Neural cell (in vitro differentiated cells): Measurements from ENCODE around the gene ARHGEF12. TPM values are rescaled to one million over a fixed set of nuclear protein-coding genes. Genes with fewer than 3 reads are reported as not detected.

ENCODE experiments used
- H2AFZ ChIP-seq: fragments of 200-600, 300-800 bp; sonication (generic), shearing (Covaris generic); 2 replicates; pipeline ENCODE4 v1.6.0; 2014; ENCODE audit warnings: low read depth, mild to moderate bottlenecking, antibody characterized with exemption, low read length, moderate library complexity
- H3F3A ChIP-seq: fragments of 200-600 bp; shearing (Covaris generic); 2 replicates; pipeline ENCODE4 v1.6.1; 2016; ENCODE audit warnings: mild to moderate bottlenecking, moderate library complexity, mixed read lengths, antibody characterized with exemption, low read length; ENCODE audit not compliant: insufficient read depth, poor library complexity, severe bottlenecking
- H3K27ac ChIP-seq: fragments of 200-600, 300-800 bp; sonication (generic), shearing (Covaris generic); 2 replicates; pipeline ENCODE4 v1.5.1; 2014; ENCODE audit warnings: mild to moderate bottlenecking, low read length, moderate library complexity
- H3K27me3 ChIP-seq: fragments of 300-800, 200-600 bp; sonication (generic), shearing (Covaris generic); 2 replicates; pipeline ENCODE4 v1.6.0; 2014; ENCODE audit warnings: mild to moderate bottlenecking, low read depth, low read length, moderate library complexity; ENCODE audit not compliant: insufficient read depth
- H3K36me3 ChIP-seq: fragments of 300-800, 200-600 bp; sonication (generic), shearing (Covaris generic); 2 replicates; pipeline ENCODE4 v1.5.1; 2014; ENCODE audit warnings: mild to moderate bottlenecking, antibody characterized with exemption, low read length, moderate library complexity; ENCODE audit not compliant: insufficient read depth
- H3K4me2 ChIP-seq: fragments of 300-800, 200-600 bp; sonication (generic), shearing (Covaris generic); 2 replicates; pipeline ENCODE4 v1.6.0; 2014; ENCODE audit warnings: mild to moderate bottlenecking, low read length
- H3K4me3 ChIP-seq: fragments of 300-800, 200-600 bp; sonication (generic), shearing (Covaris generic); 2 replicates; pipeline ENCODE4 v1.5.1; 2014; ENCODE audit warnings: mild to moderate bottlenecking, low read length, moderate library complexity
- H3K79me2 ChIP-seq: fragments of 200-600 bp; shearing (Covaris generic); replicated peaks from 2 replicates; pipeline ENCODE4 v1.6.0; 2014; ENCODE audit warnings: mild to moderate bottlenecking, low read length, moderate library complexity; ENCODE audit not compliant: insufficient read depth
- H3K9ac ChIP-seq: fragments of 300-800, 200-600 bp; sonication (generic), shearing (Covaris generic); 2 replicates; pipeline ENCODE4 v1.6.1; 2016; ENCODE audit warnings: mild to moderate bottlenecking, low read length, mixed read lengths
- H3K9me2 ChIP-seq: fragments of 200-600 bp; shearing (Covaris generic); 2 replicates; pipeline ENCODE4 v1.6.1; 2016; ENCODE audit warnings: mild to moderate bottlenecking, low read length, mixed read lengths; ENCODE audit not compliant: insufficient read depth
- H3K9me3 ChIP-seq: fragments of 200-600, 300-800 bp; sonication (generic), shearing (Covaris generic); 2 replicates; pipeline ENCODE4 v1.6.1; 2016; ENCODE audit warnings: mild to moderate bottlenecking, mixed run types, low read length, moderate library complexity, mixed read lengths
- H4K20me1 ChIP-seq: fragments of 200-600 bp; shearing (Covaris generic); 2 replicates; pipeline ENCODE4 v1.6.1; 2016; ENCODE audit warnings: mild to moderate bottlenecking, mixed run types; ENCODE audit not compliant: insufficient read depth
- EP300 ChIP-seq: fragments of 450-650 bp; conservative IDR thresholded peaks from 2 replicates; pipeline ENCODE4 v1.6.1; 2014; ENCODE audit warnings: antibody characterized with exemption, mild to moderate bottlenecking, moderate library complexity; ENCODE audit not compliant: poor library complexity, severe bottlenecking
- EZH2 ChIP-seq: fragments of 200-600, 300-800 bp; shearing (Covaris generic), sonication (generic); IDR thresholded peaks from 2 replicates; pipeline ENCODE4 v1.6.1; 2014; ENCODE audit warnings: antibody characterized with exemption, low read length, borderline replicate concordance, mild to moderate bottlenecking; ENCODE audit not compliant: insufficient read depth, poor library complexity, severe bottlenecking
- MXI1 ChIP-seq: fragments of 450-650 bp; conservative IDR thresholded peaks from 2 replicates; pipeline ENCODE4 v1.6.1; 2014; ENCODE audit warnings: antibody characterized with exemption, mild to moderate bottlenecking; ENCODE audit not compliant: poor library complexity, severe bottlenecking
- POLR2AphosphoS5 ChIP-seq: IDR thresholded peaks from 2 replicates; pipeline ENCODE4 v1.6.1; 2012
- RAD21 ChIP-seq: fragments of 450-650 bp; conservative IDR thresholded peaks from 2 replicates; pipeline ENCODE4 v1.6.1; 2014; ENCODE audit warnings: antibody characterized with exemption, mild to moderate bottlenecking, moderate library complexity
- SMC3 ChIP-seq: fragments of 450-650 bp; conservative IDR thresholded peaks from 2 replicates; pipeline ENCODE4 v1.6.1; 2014; ENCODE audit warnings: antibody characterized with exemption, mild to moderate bottlenecking, moderate library complexity; ENCODE audit not compliant: poor library complexity
- TAF1 ChIP-seq: IDR thresholded peaks from 2 replicates; pipeline ENCODE4 v1.6.1; 2012; ENCODE audit warnings: low read depth
- polyA plus RNA-seq: library from polyadenylated mRNA; depleted of rRNA; stranded (reverse); fragments of >200 nt; gene quantifications from 2 replicates; pipeline ENCODE4 v1.2.3, GENCODE V29; 2014
- TF ChIP-seq, protein P1 (sequence below): IDR thresholded peaks from 2 replicates; pipeline ENCODE4 v1.6.1; 2012; ENCODE audit warnings: borderline replicate concordance
- TF ChIP-seq, protein P2 (sequence below): fragments of 450-650 bp; IDR thresholded peaks from 2 replicates; pipeline ENCODE4 v1.5.1; 2014; ENCODE audit warnings: antibody characterized with exemption, mild to moderate bottlenecking, moderate library complexity; ENCODE audit not compliant: poor library complexity, severe bottlenecking

ARHGEF12 gene
- polyA plus RNA-seq, 1 donor from 2014 or later, result 93.4 TPM

DNA sequence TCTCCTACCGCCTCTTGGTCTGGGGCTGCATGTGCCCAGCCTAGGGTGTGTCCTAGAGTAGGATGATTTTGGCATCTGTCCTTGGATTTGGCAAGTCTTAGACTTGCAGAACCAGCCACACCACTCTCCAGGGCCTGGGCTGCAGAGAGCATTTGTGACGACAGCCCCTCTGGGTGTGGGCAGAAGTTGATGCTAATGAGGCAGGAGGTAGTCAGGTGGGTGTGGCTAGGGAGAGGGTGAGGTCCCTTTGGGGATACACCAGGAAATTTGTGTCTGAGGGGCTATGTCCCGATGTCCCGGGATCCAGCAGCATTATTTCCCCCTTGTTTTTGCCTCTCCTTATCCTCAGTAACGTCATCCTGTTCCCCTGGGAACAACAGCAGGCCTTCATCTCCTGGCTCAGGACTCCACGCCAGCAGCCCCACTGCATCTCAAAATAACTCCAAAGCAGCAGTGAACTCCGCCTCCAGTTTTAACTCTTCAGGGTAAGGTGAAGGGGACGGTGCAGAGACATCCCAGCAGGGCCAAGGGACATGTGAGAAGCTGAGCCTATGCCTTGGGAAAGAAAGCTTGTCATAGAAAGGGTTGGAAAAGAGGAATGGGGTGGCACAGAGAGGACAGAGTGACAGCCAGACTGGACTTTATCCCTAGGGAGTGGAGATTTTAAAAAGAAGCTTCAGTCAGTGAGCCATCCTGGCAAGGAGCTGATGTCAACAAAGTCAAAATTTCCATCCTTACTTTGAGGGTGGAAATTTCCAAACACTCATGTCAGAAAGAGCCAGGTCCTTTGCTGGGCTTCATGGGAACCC lies 19.1 kb upstream of the ARHGEF12 start:
- Histone ChIP-seq H3K9ac (no peak overlapping the region), H3K79me2 (no peaks in the 10 kb centered on the region), H3F3A (no peaks in the 10 kb centered on the region), H4K20me1 (no peaks in the 10 kb centered on the region), H3K9me3 (no peaks in the 10 kb centered on the region), H3K4me2 (no peak overlapping the region), H3K9me2 (no peaks in the 10 kb centered on the region), H2AFZ (no peak overlapping the region), H3K27me3 (no peaks in the 10 kb centered on the region), H3K4me3 (no peak overlapping the region), H3K27ac (no peak overlapping the region), H3K36me3 (no peaks in the 10 kb centered on the region)
- TF ChIP-seq TAF1 (no peak), EP300 (no peak), RAD21 (no peak), POLR2AphosphoS5 (no peak), MXI1 (no peak)
- TF ChIP-seq, protein P1, sequence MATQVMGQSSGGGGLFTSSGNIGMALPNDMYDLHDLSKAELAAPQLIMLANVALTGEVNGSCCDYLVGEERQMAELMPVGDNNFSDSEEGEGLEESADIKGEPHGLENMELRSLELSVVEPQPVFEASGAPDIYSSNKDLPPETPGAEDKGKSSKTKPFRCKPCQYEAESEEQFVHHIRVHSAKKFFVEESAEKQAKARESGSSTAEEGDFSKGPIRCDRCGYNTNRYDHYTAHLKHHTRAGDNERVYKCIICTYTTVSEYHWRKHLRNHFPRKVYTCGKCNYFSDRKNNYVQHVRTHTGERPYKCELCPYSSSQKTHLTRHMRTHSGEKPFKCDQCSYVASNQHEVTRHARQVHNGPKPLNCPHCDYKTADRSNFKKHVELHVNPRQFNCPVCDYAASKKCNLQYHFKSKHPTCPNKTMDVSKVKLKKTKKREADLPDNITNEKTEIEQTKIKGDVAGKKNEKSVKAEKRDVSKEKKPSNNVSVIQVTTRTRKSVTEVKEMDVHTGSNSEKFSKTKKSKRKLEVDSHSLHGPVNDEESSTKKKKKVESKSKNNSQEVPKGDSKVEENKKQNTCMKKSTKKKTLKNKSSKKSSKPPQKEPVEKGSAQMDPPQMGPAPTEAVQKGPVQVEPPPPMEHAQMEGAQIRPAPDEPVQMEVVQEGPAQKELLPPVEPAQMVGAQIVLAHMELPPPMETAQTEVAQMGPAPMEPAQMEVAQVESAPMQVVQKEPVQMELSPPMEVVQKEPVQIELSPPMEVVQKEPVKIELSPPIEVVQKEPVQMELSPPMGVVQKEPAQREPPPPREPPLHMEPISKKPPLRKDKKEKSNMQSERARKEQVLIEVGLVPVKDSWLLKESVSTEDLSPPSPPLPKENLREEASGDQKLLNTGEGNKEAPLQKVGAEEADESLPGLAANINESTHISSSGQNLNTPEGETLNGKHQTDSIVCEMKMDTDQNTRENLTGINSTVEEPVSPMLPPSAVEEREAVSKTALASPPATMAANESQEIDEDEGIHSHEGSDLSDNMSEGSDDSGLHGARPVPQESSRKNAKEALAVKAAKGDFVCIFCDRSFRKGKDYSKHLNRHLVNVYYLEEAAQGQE, result no peak

GRCh38 chr11:120317689-120318480 lies 18.3 kb upstream of the ARHGEF12 start:
- H4K20me1 ChIP-seq, result no peaks in the 10 kb centered on the region
- H3K4me2 ChIP-seq, result no peak overlapping the region
- no peaks in the 10 kb centered on the region for H3F3A ChIP-seq
- TF ChIP-seq, protein P2, sequence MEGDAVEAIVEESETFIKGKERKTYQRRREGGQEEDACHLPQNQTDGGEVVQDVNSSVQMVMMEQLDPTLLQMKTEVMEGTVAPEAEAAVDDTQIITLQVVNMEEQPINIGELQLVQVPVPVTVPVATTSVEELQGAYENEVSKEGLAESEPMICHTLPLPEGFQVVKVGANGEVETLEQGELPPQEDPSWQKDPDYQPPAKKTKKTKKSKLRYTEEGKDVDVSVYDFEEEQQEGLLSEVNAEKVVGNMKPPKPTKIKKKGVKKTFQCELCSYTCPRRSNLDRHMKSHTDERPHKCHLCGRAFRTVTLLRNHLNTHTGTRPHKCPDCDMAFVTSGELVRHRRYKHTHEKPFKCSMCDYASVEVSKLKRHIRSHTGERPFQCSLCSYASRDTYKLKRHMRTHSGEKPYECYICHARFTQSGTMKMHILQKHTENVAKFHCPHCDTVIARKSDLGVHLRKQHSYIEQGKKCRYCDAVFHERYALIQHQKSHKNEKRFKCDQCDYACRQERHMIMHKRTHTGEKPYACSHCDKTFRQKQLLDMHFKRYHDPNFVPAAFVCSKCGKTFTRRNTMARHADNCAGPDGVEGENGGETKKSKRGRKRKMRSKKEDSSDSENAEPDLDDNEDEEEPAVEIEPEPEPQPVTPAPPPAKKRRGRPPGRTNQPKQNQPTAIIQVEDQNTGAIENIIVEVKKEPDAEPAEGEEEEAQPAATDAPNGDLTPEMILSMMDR, result no peak
- no peak for TF ChIP-seq MXI1
- no peak for TF ChIP-seq RAD21
- TF ChIP-seq EZH2, result no peak
- no peak for TF ChIP-seq TAF1
- no peak for TF ChIP-seq SMC3
- TF ChIP-seq POLR2AphosphoS5, result no peak
- no peak for TF ChIP-seq EP300
- TF ChIP-seq, protein P1, result no peak
- H3K79me2 ChIP-seq, result no peaks in the 10 kb centered on the region
- H3K9me2 ChIP-seq, result no peaks in the 10 kb centered on the region
- no peak overlapping the region for H2AFZ ChIP-seq
- no peak overlapping the region for H3K9ac ChIP-seq
- no peaks in the 10 kb centered on the region for H3K9me3 ChIP-seq
- H3K4me3 ChIP-seq, result no peak overlapping the region
- H3K27me3 ChIP-seq, result no peaks in the 10 kb centered on the region
- H3K36me3 ChIP-seq, result no peaks in the 10 kb centered on the region
- no peak overlapping the region for H3K27ac ChIP-seq
